ENCODE results near the gene TMEM80.
A peak's percentile ranks its signal among the peaks of the same experiment; 100 is the strongest.
"Not testable (repeated sequence)": the region's sequence is repeated elsewhere in the genome, so short reads cannot be mapped to it uniquely, and the experiment has no call there.

Gene TMEM80

GRCh38 chr11:680476-680875 is 15.1 kb upstream of the TMEM80 start:
- no peak for DNase-seq

- no peak for DNase-seq
Observed at GRCh38 chr11:680970-681369, 14.6 kb upstream of the TMEM80 start.

- no peak for DNase-seq
Observed at GRCh38 chr11:686451-687243, 9.0 kb upstream of the TMEM80 start.

- DNase-seq: no peak
Observed at GRCh38 chr11:687751-688150, 7.9 kb upstream of the TMEM80 start.

GRCh38 chr11:688681-689080 is 6.9 kb upstream of the TMEM80 start:
- DNase-seq: no peak

- no peak for DNase-seq
Observed at GRCh38 chr11:689625-690024, 6.0 kb upstream of the TMEM80 start.

- not testable (repeated sequence) for DNase-seq
Observed at GRCh38 chr11:690244-690643, 5.4 kb upstream of the TMEM80 start.

GRCh38 chr11:690738-691633 is 4.6 kb upstream of the TMEM80 start:
- DNase-seq: no peak

- DNase-seq: no peak
Observed at GRCh38 chr11:691710-692590, 3.7 kb upstream of the TMEM80 start.

GRCh38 chr11:692824-693414 is 2.7 kb upstream of the TMEM80 start:
- DNase-seq: no peak

GRCh38 chr11:693415-693831 is 2.2 kb upstream of the TMEM80 start:
- peak; percentile 56 for DNase-seq

- no peak for DNase-seq
Observed at GRCh38 chr11:693887-694562, 1.6 kb upstream of the TMEM80 start.

- DNase-seq: peak; percentile 100
Observed at GRCh38 chr11:694563-695287, 891 bp upstream of the TMEM80 start, which contains the start of gene DEAF1. Gene DEAF1 (minus strand): TSS chr11:695222. CDS start chr11:695047, 175 bp downstream.

GRCh38 chr11:695288-695537 is 403 bp upstream of the TMEM80 start:
- DNase-seq: no peak

GRCh38 chr11:696955-697491 is 1.4 kb downstream of the TMEM80 start:
- DNase-seq: no peak

GRCh38 chr11:697811-698311 is 2.2 kb downstream of the TMEM80 start:
- no peak for DNase-seq

GRCh38 chr11:698493-699115 is 3.0 kb downstream of the TMEM80 start:
- no peak for DNase-seq

- no peak for DNase-seq
Observed at GRCh38 chr11:699116-699508, 3.5 kb downstream of the TMEM80 start.

- DNase-seq: no peak
Observed at GRCh38 chr11:699753-700152, 4.1 kb downstream of the TMEM80 start.

- no peak for DNase-seq
Observed at GRCh38 chr11:701741-702461, 6.3 kb downstream of the TMEM80 start.
